Gastroesophageal sphincter (tissue), 4 donors: ENCODE measurements around the gene TTBK1. TPM values are rescaled to one million over a fixed set of nuclear protein-coding genes. Genes with fewer than 3 reads are reported as not detected.

Source experiments
- ATAC-seq: fragments of 150-250 bp; one replicate; pipeline ENCODE4 v1.9.1; 2016; ENCODE audit warnings: mild to moderate bottlenecking, moderate library complexity
- H3K27ac ChIP-seq, 4 donors: fragments of 200-600 bp; sonication (generic) in 3 of 4; 1 replicate in 3 of 4; 2 replicates in 1 of 4; pipeline ENCODE4 v1.5.1; 2016 to 2019
- H3K27me3 ChIP-seq: fragments of 200-600 bp; sonication (generic); one replicate; pipeline ENCODE4 v1.5.1; 2019
- H3K36me3 ChIP-seq, 2 donors: fragments of 200-600 bp; sonication (generic); one replicate each; pipeline ENCODE4 v1.5.1; 2019; ENCODE audit warnings: control low read depth in 1 of 2
- H3K4me1 ChIP-seq, 3 donors: fragments of 200-600 bp; sonication (generic); 1 replicate in 2 of 3; 2 replicates in 1 of 3; pipeline ENCODE4 v1.5.1; 2016 to 2019; ENCODE audit warnings: control low read depth in 2 of 3
- H3K4me3 ChIP-seq, 2 donors: fragments of 200-600 bp; sonication (generic); one replicate each; pipeline ENCODE4 v1.5.1; 2019; ENCODE audit warnings: mild to moderate bottlenecking in 1 of 2, moderate library complexity in 1 of 2
- H3K9me3 ChIP-seq, 3 donors: fragments of 200-600 bp; sonication (generic); one replicate each; pipeline ENCODE4 v1.5.1; 2017 to 2019; ENCODE audit warnings: control low read depth in 2 of 3
- CTCF ChIP-seq, 4 experiments: fragments of 200-600 bp in 2 of 4; fragments of 450-650 bp in 2 of 4; sonication (generic) in 1 of 4; IDR thresholded peaks; one replicate each; pipeline ENCODE4 v1.5.1; 2017 to 2019; ENCODE audit warnings: antibody characterized with exemption in 4 of 4, mild to moderate bottlenecking in 2 of 4, moderate library complexity in 2 of 4
- EP300 ChIP-seq: sonication (generic); formaldehyde crosslinking; IDR thresholded peaks from one replicate; pipeline ENCODE4 v1.6.1; 2017; ENCODE audit warnings: antibody characterized with exemption, mild to moderate bottlenecking
- POLR2A ChIP-seq, 2 donors: fragments of 450-650 bp; IDR thresholded peaks; one replicate each; pipeline ENCODE4 v1.6.1; 2017; ENCODE audit warnings: antibody characterized with exemption in 2 of 2, mild to moderate bottlenecking in 2 of 2, moderate library complexity in 1 of 2
- POLR2AphosphoS5 ChIP-seq: sonication (generic); formaldehyde crosslinking; IDR thresholded peaks from one replicate; pipeline ENCODE4 v1.6.1; 2017; ENCODE audit warnings: antibody characterized with exemption
- WGBS, 2 donors: methylation state at CpG; one replicate each; pipeline ENCODE4 v1.1.5; 2018; ENCODE audit warnings: low coverage in 1 of 2; 5-methylcytosine and 5-hydroxymethylcytosine counted together
- total RNA-seq, 4 donors: library from RNA; depleted of rRNA; stranded (reverse); fragments of >200 nt; gene quantifications; one replicate each; pipeline ENCODE4 v1.1.0, GENCODE V29; 2016

The TTBK1 gene
- total RNA-seq, 4 donors from 2014 or later: 0.08 to 0.20 TPM; not detected in 2

- Histone ChIP-seq H3K27me3 (peaks cover 28% of the 10 kb centered on the region), H3K27ac (no peak overlapping the region), H3K4me1 (peaks cover 0 to 34% (median 12%) of the 10 kb centered on the region in 3 donors), H3K9me3 (no peaks in the 10 kb centered on the region), H3K4me3 (no peak overlapping the region), H3K36me3 (no peaks in the 10 kb centered on the region)
- TF ChIP-seq POLR2AphosphoS5: no peak
- TF ChIP-seq CTCF (IDR thresholded peaks at IDR 0.05): no peak
- TF ChIP-seq POLR2A (IDR thresholded peaks at IDR 0.05): no peak
- no peak for TF ChIP-seq EP300
- WGBS, 2 donors: 60 to 85% methylated on average over 1 to 2 of the region's 6 CpGs
- no peak for ATAC-seq
Observed at GRCh38 chr6:43277306-43277642, 34.0 kb downstream of the TTBK1 start.

GRCh38 chr6:43277643-43278523, 34.6 kb downstream of the TTBK1 start:
- H3K27me3 ChIP-seq: peaks cover 32% of the 10 kb centered on the region
- H3K27ac ChIP-seq: peak overlapping the region in 3 of 4 donors; percentile 28 to 61 (median 51)
- 39% methylated on average over 2 of the region's 13 CpGs; no CpG with 5 or more reads in 1 of the 2 donors for WGBS, 2 donors
- no peak for ATAC-seq
- no peaks in the 10 kb centered on the region for H3K36me3 ChIP-seq
- H3K4me3 ChIP-seq: no peak overlapping the region
- TF ChIP-seq EP300 (no peak), POLR2A (IDR thresholded peaks at IDR 0.05) (no peak), POLR2AphosphoS5 (no peak), CTCF (IDR thresholded peaks at IDR 0.05) (no peak)
- no peaks in the 10 kb centered on the region for H3K9me3 ChIP-seq
- peaks cover 0 to 34% (median 12%) of the 10 kb centered on the region in 3 donors for H3K4me1 ChIP-seq

GRCh38 chr6:43278524-43279078, 35.3 kb downstream of the TTBK1 start:
- Histone ChIP-seq H3K4me3 (no peak overlapping the region), H3K27ac (peak overlapping the region in 3 of 4 donors; percentile 28 to 61 (median 51)), H3K27me3 (peaks cover 38% of the 10 kb centered on the region), H3K36me3 (no peaks in the 10 kb centered on the region), H3K4me1 (peaks cover 0 to 34% (median 12%) of the 10 kb centered on the region in 3 donors), H3K9me3 (no peaks in the 10 kb centered on the region)
- 39 to 45% methylated on average over 3 to 4 of the region's 4 CpGs for WGBS, 2 donors
- ATAC-seq: no peak
- TF ChIP-seq POLR2AphosphoS5 (no peak), POLR2A (IDR thresholded peaks at IDR 0.05) (no peak), CTCF (IDR thresholded peaks at IDR 0.05) (no peak), EP300 (no peak)

- no CpG with 5 or more reads among the region's 2 CpGs for WGBS, 2 donors
- Histone ChIP-seq H3K4me3 (no peak overlapping the region), H3K27me3 (peaks cover 38% of the 10 kb centered on the region), H3K36me3 (no peaks in the 10 kb centered on the region), H3K27ac (no peak overlapping the region), H3K4me1 (peaks cover 0 to 30% (median 7%) of the 10 kb centered on the region in 3 donors), H3K9me3 (no peaks in the 10 kb centered on the region)
- TF ChIP-seq CTCF (IDR thresholded peaks at IDR 0.05) (no peak), POLR2A (IDR thresholded peaks at IDR 0.05) (no peak)
- ATAC-seq: no peak
Observed at GRCh38 chr6:43280234-43280633, 37.0 kb downstream of the TTBK1 start.
